ENCODE data around the gene SCAANT1. TPM values are rescaled to one million over a fixed set of nuclear protein-coding genes. Genes with fewer than 3 reads are reported as not detected.

SCAANT1 gene
- total and polyA plus RNA-seq, 2 experiments from 2014 or later, result 1.1 TPM; not detected in 1

DNA sequence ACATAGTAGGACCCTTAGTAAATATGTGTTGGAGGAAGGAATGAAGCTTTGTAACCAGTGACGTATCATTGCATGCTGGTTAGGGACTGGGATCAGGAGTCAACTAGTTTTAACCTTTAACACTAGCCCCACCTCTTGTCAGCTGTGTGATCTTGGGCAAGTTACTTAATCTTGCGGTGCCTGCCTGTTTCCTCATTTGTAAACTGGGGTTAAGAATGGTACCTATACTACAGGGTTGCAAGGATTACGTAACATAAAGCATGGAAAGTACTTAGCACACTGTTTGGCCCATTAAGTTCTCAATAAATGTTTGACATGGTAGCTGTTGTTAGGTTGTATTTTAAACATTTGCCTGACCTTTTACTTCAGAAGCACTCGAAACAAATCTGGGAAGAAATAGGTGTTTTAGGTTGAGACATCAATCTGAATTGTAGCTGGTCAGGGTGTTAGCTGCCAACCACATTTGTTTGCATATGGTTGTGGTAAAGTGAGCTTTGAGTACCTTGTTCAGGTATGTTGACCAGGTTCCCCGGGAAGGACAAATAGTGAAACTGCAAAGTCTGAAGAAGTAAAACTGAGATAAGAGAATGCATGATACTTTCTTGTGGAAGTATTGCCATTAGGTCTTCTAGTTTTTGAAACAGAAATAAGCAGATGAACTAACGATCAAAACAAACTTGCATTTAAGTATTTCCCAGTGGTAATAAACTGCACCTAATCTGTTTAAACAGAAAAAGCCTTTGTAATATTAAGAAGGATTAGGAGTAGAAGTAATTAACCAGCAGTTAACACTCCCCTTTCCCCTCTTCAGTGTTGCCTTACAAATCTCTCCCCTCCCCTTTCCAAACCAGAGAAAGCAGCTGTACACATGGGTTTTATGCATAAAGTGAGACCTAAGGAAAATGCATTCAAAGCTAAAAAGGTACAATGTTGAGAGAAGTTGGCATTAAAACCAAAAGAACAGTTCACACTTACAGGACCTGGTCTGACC is 25.8 kb upstream of the SCAANT1 start:
- TF ChIP-seq EZH2 (IDR thresholded peaks at IDR 0.05; ENCODE audit: borderline replicate concordance) (no peak), EZH2phosphoT487 (IDR thresholded peaks at IDR 0.05; ENCODE audit: low read depth, severe bottlenecking, unreplicated experiment) (no peak), CTCF (IDR thresholded peaks at IDR 0.05; ENCODE audit: poor library complexity) (no peak)

GRCh38 chr3:63936925-63937324 is 24.7 kb upstream of the SCAANT1 start:
- H3K4me1 ChIP-seq (ENCODE audit: insufficient read depth), result no peaks in the 10 kb centered on the region
- peak overlapping the region; percentile 47 for H3K4me2 ChIP-seq
- no peak overlapping the region for H2AFZ ChIP-seq
- H3K36me3 ChIP-seq (replicated peaks; ENCODE audit: insufficient read depth, low read depth), result no peaks in the 10 kb centered on the region
- peaks cover 71% of the 10 kb centered on the region for H3K79me2 ChIP-seq
- H3K27ac ChIP-seq, result peak overlapping the region; percentile 28
- H3K9me3 ChIP-seq (ENCODE audit: low read depth), result no peaks in the 10 kb centered on the region
- TF ChIP-seq EZH2phosphoT487 (IDR thresholded peaks at IDR 0.05; ENCODE audit: low read depth, severe bottlenecking, unreplicated experiment) (no peak), CTCF (IDR thresholded peaks at IDR 0.05; ENCODE audit: poor library complexity) (no peak), EZH2 (IDR thresholded peaks at IDR 0.05; ENCODE audit: borderline replicate concordance) (no peak)
- DNase-seq (ENCODE audit: low spot score), result no peak
- no peaks in the 10 kb centered on the region for H3K27me3 ChIP-seq
- H4K20me1 ChIP-seq (ENCODE audit: insufficient read depth, poor library complexity, severe bottlenecking), result peaks cover 33% of the 10 kb centered on the region
- WGBS (ENCODE audit: low lambda C conversion rate, missing lambda C conversion rate), result 61% methylated on average over 4 of the region's 4 CpGs
- H3K9me2 ChIP-seq (replicated peaks; ENCODE audit: insufficient read depth), result no peaks in the 10 kb centered on the region
- no peak overlapping the region for H3K4me3 ChIP-seq

More for the DNA sequence above, 25.8 kb upstream of the SCAANT1 start:
- Histone ChIP-seq H3K27me3 (no peaks in the 10 kb centered on the region), H4K20me1 (ENCODE audit: insufficient read depth, poor library complexity, severe bottlenecking) (peaks cover 22% of the 10 kb centered on the region), H3K4me3 (no peak overlapping the region), H3K79me2 (peaks cover 72% of the 10 kb centered on the region), H3K9me3 (ENCODE audit: low read depth) (no peaks in the 10 kb centered on the region), H3K9me2 (replicated peaks; ENCODE audit: insufficient read depth) (no peaks in the 10 kb centered on the region), H3K27ac (peak overlapping the region; percentile 28), H2AFZ (no peak overlapping the region), H3K36me3 (replicated peaks; ENCODE audit: insufficient read depth, low read depth) (no peaks in the 10 kb centered on the region), H3K4me1 (ENCODE audit: insufficient read depth) (no peaks in the 10 kb centered on the region), H3K4me2 (peak overlapping the region; percentile 47)
- 56% methylated on average over 6 of the region's 6 CpGs for WGBS (ENCODE audit: low lambda C conversion rate, missing lambda C conversion rate)
- peak; percentile 48 for DNase-seq (ENCODE audit: low spot score)

DNA sequence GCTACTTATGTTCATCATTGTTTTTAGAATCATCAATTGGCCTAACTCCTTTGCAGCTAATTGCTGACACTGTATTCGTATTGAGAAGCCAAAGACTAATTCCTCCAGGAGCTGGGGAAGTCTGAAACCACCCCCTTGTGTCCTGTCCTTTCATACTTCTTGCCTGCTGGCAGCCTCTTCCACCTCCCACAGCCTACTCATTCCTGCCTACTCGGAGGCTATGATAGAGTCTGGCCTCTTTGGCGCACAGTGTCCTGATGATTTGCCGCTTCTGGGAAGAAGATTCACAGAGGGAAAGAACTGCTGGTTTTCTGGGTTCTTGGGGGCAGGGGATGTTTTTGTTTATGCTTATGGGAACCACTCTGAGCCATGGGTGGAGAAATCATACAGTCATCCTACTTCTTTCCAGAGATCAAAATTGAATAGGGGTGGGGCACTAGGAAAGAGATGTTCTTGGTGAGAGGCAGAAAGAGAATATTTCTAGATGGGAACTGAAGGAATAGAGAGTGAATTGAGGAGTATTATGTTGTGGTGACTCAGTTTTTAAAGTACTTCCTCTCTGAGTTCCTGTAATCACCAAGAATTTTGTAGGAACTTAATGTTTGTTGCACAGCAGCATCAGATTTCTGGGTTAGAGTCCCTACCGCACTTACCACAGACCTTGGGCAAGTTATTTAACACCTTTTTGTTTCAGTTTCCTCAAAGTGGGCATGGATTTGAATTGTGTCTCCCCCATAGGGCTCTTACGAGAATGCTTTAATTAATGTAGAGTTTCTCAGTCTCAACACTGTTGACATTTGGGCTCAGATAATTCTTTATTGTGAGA is 22.1 kb upstream of the SCAANT1 start:
- Histone ChIP-seq H3K4me1 (ENCODE audit: insufficient read depth) (no peaks in the 10 kb centered on the region), H3K27ac (no peak overlapping the region), H4K20me1 (ENCODE audit: insufficient read depth, poor library complexity, severe bottlenecking) (peaks cover 46% of the 10 kb centered on the region)

More for the DNA sequence above, 22.1 kb upstream of the SCAANT1 start:
- Histone ChIP-seq H3K9me2 (replicated peaks; ENCODE audit: insufficient read depth) (no peaks in the 10 kb centered on the region), H3K27me3 (no peaks in the 10 kb centered on the region), H2AFZ (no peak overlapping the region), H3K36me3 (replicated peaks; ENCODE audit: insufficient read depth, low read depth) (no peaks in the 10 kb centered on the region), H3K9me3 (ENCODE audit: low read depth) (no peaks in the 10 kb centered on the region), H3K79me2 (peaks cover 68% of the 10 kb centered on the region), H3K4me2 (no peak overlapping the region), H3K4me3 (no peak overlapping the region)
- DNase-seq (ENCODE audit: low spot score), result no peak
- no peak for TF ChIP-seq EZH2phosphoT487 (IDR thresholded peaks at IDR 0.05; ENCODE audit: low read depth, severe bottlenecking, unreplicated experiment)
- no peak for TF ChIP-seq CTCF (IDR thresholded peaks at IDR 0.05; ENCODE audit: poor library complexity)
- TF ChIP-seq EZH2 (IDR thresholded peaks at IDR 0.05; ENCODE audit: borderline replicate concordance), result no peak
- 81% methylated on average over 6 of the region's 6 CpGs for WGBS (ENCODE audit: low lambda C conversion rate, missing lambda C conversion rate)

All from hepatocyte (in vitro differentiated cells).